NCI-H774 (cell line): Measurements from ENCODE around the gene UGT2A3.
A peak's percentile ranks its signal among the peaks of the same experiment; 100 is the strongest.

Source experiments
- DNase-seq: peaks from one replicate; lab custom pipeline; 2025; lab: John Stamatoyannopoulos, UW

UGT2A3 gene

DNA sequence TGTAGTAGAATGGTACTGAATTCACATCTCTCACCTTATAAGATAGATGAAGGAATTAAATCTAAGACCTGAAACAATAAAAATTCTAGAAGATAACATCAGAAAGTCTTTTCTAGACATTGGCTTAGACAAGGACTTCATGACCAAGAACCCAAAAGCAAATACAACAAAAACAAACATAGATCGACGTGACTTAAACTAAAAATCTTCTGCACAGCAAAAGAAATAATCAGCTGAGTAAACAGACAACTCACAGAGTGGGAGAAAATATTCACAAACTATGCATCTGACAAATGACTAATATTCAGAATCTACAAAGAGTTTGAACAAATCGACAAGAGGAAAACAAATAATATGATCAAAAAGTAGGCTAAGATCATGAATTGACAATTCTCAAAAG is 38.8 kb downstream of the UGT2A3 start:
- DNase-seq: no peak

DNA sequence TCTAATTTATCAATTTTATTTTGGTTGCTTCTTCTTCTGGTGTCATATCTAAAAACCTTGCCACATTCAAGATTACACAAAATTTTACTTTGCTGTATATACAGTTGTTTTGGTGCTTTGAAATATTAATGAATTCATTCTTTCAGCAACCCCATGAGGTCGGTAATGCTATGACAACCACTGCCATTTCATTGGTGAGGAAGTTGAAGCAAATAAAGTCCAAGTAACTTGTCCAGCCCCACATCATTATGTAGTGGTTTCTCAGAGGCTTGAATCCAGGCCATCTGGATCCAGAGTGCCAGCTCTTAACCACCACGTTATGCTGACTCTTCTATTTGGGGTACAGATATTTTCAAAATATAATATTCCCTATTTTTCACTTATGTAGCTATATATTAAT is 42.2 kb downstream of the UGT2A3 start:
- DNase-seq: no peak

- no peak for DNase-seq
These were observed 43.6 kb downstream of the UGT2A3 start for GRCh38 chr4:68907788-68908700.

DNA sequence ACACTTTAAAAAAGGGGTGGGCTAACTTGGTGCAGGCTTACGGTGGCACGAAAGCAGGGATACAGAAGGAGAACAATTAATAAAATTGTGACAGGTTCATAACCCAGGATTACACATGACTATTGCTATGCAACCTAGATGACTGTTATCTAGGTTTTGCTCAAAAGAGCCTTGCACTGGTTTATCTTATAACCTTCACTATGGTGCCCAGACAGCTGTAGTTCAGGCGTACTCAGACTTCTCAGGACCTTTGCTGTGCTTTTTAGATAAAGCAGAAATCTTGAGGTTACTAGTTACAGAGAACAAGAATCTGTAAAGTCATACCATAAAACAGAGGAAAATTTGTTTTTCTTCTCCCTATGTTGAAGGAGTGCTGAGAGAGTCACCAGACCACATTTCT is 44.4 kb downstream of the UGT2A3 start:
- no peak for DNase-seq

DNA sequence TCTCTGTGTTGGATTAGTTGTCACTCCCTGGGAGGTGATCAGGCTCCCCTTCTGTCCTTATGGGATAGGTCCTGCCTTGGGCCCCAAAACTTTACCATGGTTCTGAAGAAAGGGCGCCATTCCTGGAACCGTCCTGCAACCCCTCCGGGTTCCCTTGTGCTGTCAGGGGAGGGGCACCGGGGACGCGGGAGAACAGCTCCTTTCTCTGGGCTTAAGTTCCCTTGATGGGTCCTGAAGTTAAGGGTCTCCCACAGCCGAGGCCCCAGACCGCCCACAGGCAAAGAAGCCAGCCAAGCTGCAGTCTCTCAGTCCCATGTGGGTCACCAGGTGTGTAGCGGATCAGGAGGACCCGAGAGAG is 44.8 kb downstream of the UGT2A3 start:
- DNase-seq: no peak

DNA sequence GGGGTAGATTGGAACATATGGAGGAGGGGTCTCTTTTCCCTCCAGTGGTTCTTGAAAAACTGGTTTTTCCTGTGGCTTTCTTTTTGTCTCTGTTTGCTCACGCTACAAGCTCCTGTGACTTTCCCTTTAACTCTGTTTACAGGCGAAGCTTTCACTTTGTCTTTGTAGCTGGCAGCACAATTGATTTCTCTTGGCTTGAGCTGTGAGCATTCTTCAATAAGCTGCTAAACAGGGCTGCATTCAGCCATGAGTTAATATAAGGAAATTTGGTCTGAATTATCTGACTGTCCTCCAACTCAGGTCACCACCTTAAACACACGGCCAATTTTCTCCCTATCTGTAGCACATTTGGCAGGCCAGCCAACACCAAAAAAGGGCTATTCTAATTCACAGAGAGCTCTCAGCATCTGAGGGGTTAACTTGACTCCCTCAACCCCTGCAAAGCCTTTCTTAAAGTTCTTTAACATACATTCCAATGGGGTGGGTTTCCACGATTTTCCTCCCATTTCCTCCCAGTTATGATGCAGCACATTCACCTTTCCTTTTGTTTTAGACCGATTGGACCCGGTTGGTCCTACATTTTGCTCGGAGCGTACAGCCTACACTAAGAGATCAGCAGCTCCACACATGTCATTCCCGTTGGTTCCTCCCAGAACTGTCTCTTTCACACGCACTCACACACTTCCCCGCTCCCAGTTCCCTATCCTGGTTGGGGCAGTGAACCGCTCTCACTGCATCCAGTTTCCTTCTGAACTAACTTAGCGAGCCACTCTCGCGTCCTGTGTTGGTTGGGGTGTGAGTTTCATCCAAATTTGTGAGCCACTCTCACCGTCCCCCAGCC is 45.4 kb downstream of the UGT2A3 start:
- peak; percentile 71 for DNase-seq

DNA sequence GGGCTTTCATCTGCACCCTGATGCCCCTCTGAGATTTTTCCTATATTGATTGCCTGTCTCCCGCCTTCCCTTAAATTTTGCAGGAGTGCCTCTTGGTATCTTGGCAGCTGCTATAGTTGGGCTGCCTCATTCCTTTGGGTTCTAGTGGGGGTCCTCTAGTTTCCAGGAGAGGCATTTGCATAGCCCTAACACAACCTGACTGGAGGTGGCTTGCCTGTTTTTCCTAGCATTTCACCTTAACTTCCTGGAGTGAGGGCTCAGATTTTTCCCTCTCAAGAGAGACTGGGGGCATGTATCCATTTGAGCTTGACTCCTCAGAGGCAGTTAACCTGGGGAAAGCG is 46.0 kb downstream of the UGT2A3 start:
- no peak for DNase-seq

DNA sequence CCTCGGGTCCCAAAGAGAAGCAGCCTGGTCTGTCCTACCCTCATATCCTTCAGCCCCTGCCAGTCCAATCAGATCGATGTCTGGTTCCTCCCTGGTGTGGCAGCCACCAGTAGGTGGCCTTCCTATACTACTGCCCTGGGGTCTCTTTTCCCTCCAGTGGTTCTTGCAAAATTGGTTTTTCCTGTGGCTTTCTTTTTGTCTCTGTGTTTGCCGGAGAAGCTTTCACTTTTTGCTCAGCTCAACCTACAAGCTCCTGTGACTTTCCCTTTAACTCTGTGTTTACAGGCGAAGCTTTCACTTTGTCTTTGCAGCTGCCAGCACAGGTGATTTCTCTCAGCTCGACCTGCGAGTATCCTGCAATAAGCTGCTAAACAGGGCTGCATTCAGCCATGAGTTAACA is 46.8 kb downstream of the UGT2A3 start:
- DNase-seq: peak; percentile 49

DNA sequence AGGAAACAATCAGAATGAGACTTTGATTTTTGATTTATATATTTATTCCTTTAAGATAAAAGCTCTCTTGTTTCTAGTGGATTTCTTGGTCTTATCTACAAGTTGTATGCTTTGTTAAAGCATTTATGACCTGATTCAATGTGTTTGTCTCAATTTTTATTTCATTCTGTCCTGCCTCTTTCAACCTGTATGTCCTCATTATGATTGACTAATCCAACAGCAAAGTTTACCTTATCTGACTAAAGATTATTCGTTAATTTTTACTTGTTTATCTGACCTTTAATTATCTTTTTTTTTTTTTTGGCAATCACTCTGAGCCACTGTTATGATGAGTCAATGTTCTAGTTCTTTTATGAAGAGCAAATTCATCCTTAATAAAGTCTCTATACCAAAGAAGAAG is 54.9 kb downstream of the UGT2A3 start:
- no peak for DNase-seq

GRCh38 chr4:68895561-68896198 is 55.9 kb downstream of the UGT2A3 start:
- no peak for DNase-seq

GRCh38 chr4:68892861-68893260 is 58.7 kb downstream of the UGT2A3 start:
- DNase-seq: no peak

DNA sequence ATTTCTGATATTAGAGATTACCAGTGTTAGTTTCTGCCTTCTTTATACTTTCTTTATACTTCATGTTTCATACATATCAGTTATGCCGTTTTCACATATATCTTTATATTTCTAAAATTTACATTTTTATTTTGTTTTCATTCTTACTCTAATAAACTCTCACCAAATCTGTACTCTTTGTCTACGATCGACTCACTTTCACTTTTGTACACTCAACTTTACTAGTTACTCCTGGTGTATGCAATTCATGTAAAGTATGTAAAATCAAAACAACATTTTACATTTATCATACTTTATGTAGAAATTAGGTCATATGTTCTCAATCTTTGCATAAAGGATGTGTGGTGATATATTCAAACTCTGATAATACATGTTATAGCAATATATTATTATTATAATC is 59.9 kb downstream of the UGT2A3 start:
- no peak for DNase-seq

- no peak for DNase-seq
These were observed 66.1 kb downstream of the UGT2A3 start for GRCh38 chr4:68885545-68885944.

- no peak for DNase-seq
These were observed 67.7 kb downstream of the UGT2A3 start for GRCh38 chr4:68883870-68884269.
